SK-N-SH (cell line): Measurements from ENCODE around the gene GLS. TPM values are rescaled to one million over a fixed set of nuclear protein-coding genes. Genes with fewer than 3 reads are reported as not detected.

ENCODE experiments used
- CTCF ChIA-PET: fragments of 300-600, 350-600 bp; formaldehyde crosslinking; extraction: SDS; loops from one replicate; lab custom pipeline; 2021; lab: Yijun Ruan, JAX
- POLR2A ChIA-PET: fragments of 350-600 bp; sonication (Branson Sonifier 250); formaldehyde crosslinking; extraction: SDS; loops from one replicate; lab custom pipeline; 2020; ENCODE audit warnings: antibody characterized with exemption, inconsistent platforms; lab: Yijun Ruan, JAX
- DNase-seq: peaks from one replicate; pipeline ENCODE4 v3.0.0; 2012
- H2AFZ ChIP-seq: fragments of 200-600 bp; sonication (generic); 2 replicates; pipeline ENCODE4 v1.8.1; 2016; ENCODE audit warnings: antibody characterized with exemption, mild to moderate bottlenecking, low read depth
- H3F3A ChIP-seq: fragments of 200-600 bp; sonication (generic); replicated peaks from 2 replicates; pipeline ENCODE3; 2016; ENCODE audit warnings: antibody characterized with exemption, mild to moderate bottlenecking; ENCODE audit not compliant: insufficient read depth
- H3K27ac ChIP-seq, 2 experiments: fragments of 200-500 bp in 1 of 2; fragments of 200-600 bp in 1 of 2; sonication (Bioruptor generic) in 1 of 2; sonication (generic), shearing (Covaris generic) in 1 of 2; 2 replicates each; pipeline versions ENCODE4 v1.5.1 to v1.6.1; 2014 to 2016; ENCODE audit warnings: low read depth in 2 of 2, inconsistent platforms in 1 of 2, low read length in 1 of 2, mild to moderate bottlenecking in 1 of 2, mixed read lengths in 1 of 2
- H3K27me3 ChIP-seq: fragments of 200-600 bp; sonication (generic), shearing (Covaris generic); 2 replicates; pipeline ENCODE4 v1.6.1; 2016; ENCODE audit warnings: mixed run types; ENCODE audit not compliant: insufficient read depth
- H3K36me3 ChIP-seq, 2 experiments: fragments of 200-500 bp in 1 of 2; fragments of 200-600 bp in 1 of 2; sonication (Bioruptor generic) in 1 of 2; sonication (generic) in 1 of 2; replicated peaks in 1 of 2; 2 replicates each; pipeline versions ENCODE3 to v1.5.1; 2014 to 2016; ENCODE audit warnings: low read length in 1 of 2, mild to moderate bottlenecking in 1 of 2; ENCODE audit not compliant: insufficient read depth in 2 of 2, control insufficient read depth in 1 of 2
- H3K4me1 ChIP-seq, 2 experiments: fragments of 200-500 bp in 1 of 2; fragments of 200-600 bp in 1 of 2; sonication (Bioruptor generic) in 1 of 2; sonication (generic), shearing (Covaris generic) in 1 of 2; 2 replicates each; pipeline versions ENCODE4 v1.5.1 to v1.6.1; 2014 to 2016; ENCODE audit warnings: low read depth in 1 of 2, low read length in 1 of 2, mixed run types in 1 of 2; ENCODE audit not compliant: insufficient read depth in 2 of 2, control insufficient read depth in 1 of 2
- H3K4me2 ChIP-seq: fragments of 200-600 bp; sonication (generic), shearing (Covaris generic); 2 replicates; pipeline ENCODE4 v1.6.1; 2017; ENCODE audit warnings: mixed run types
- H3K4me3 ChIP-seq, 2 experiments: fragments of 200-500 bp in 1 of 2; fragments of 200-600 bp in 1 of 2; sonication (Bioruptor generic) in 1 of 2; sonication (generic), shearing (Covaris generic) in 1 of 2; 2 replicates each; pipeline versions ENCODE4 v1.5.1 to v1.8.1; 2014 to 2016; ENCODE audit warnings: low read depth in 2 of 2, inconsistent platforms in 1 of 2, low read length in 1 of 2, mild to moderate bottlenecking in 1 of 2, mixed read lengths in 1 of 2, moderate library complexity in 1 of 2
- H3K79me2 ChIP-seq: fragments of 200-600 bp; sonication (generic); 2 replicates; pipeline ENCODE4 v1.8.1; 2017; ENCODE audit warnings: mild to moderate bottlenecking; ENCODE audit not compliant: insufficient read depth
- H3K9ac ChIP-seq: fragments of 200-600 bp; sonication (generic); 2 replicates; pipeline ENCODE4 v1.6.1; 2017; ENCODE audit warnings: mixed run types
- H3K9me2 ChIP-seq: fragments of 200-600 bp; sonication (generic); 2 replicates; pipeline ENCODE4 v1.6.1; 2017; ENCODE audit warnings: mixed run types
- H3K9me3 ChIP-seq: fragments of 200-600 bp; sonication (generic); 2 replicates; pipeline ENCODE4 v1.6.1; 2017; ENCODE audit warnings: mixed run types, mild to moderate bottlenecking, moderate library complexity
- H4K20me1 ChIP-seq: fragments of 200-600 bp; sonication (generic); 2 replicates; pipeline ENCODE4 v1.6.1; 2017; ENCODE audit warnings: mild to moderate bottlenecking, mixed run types; ENCODE audit not compliant: insufficient read depth
- CHD2 ChIP-seq: fragments of 150-350 bp; IDR thresholded peaks from 2 replicates; pipeline ENCODE4 v1.6.1; 2018; ENCODE audit warnings: low read length; ENCODE audit not compliant: partially characterized antibody
- FOSL2 ChIP-seq: IDR thresholded peaks from 2 replicates; pipeline ENCODE4 v1.4.0; 2012; ENCODE audit warnings: low read depth, mild to moderate bottlenecking, moderate library complexity, borderline replicate concordance
- GABPA ChIP-seq: IDR thresholded peaks from 2 replicates; pipeline ENCODE4 v1.4.0; 2012; ENCODE audit warnings: low read depth, mild to moderate bottlenecking
- GATA2 ChIP-seq: sonication (generic); formaldehyde crosslinking; IDR thresholded peaks from 2 replicates; pipeline ENCODE4 v1.5.0; 2020; ENCODE audit warnings: mild to moderate bottlenecking, missing genetic modification reagents
- JUND ChIP-seq: IDR thresholded peaks from 2 replicates; pipeline ENCODE4 v1.4.0; 2012
- MXI1 ChIP-seq: IDR thresholded peaks from 2 replicates; pipeline ENCODE4 v1.6.1; 2012; ENCODE audit warnings: mild to moderate bottlenecking, low read depth, low read length, improper control_type of control experiment
- NFIC ChIP-seq: IDR thresholded peaks from 2 replicates; pipeline ENCODE4 v1.4.0; 2012; ENCODE audit warnings: borderline replicate concordance
- RAD21 ChIP-seq: IDR thresholded peaks from 2 replicates; pipeline ENCODE4 v1.6.1; 2012; ENCODE audit warnings: mild to moderate bottlenecking, low read length
- RCOR1 ChIP-seq: fragments of 150-350 bp; IDR thresholded peaks from 2 replicates; pipeline ENCODE4 v1.6.1; 2017; ENCODE audit warnings: antibody characterized with exemption, low read length
- RFX5 ChIP-seq: IDR thresholded peaks from 2 replicates; pipeline ENCODE4 v1.6.1; 2012; ENCODE audit warnings: mild to moderate bottlenecking, improper control_type of control experiment, low read length
- RXRA ChIP-seq: IDR thresholded peaks from 2 replicates; pipeline ENCODE4 v1.4.0; 2012; ENCODE audit warnings: low read depth, mild to moderate bottlenecking, borderline replicate concordance
- SMC3 ChIP-seq: IDR thresholded peaks from 2 replicates; pipeline ENCODE4 v1.6.1; 2012; ENCODE audit warnings: low read depth, low read length, improper control_type of control experiment
- TAF1 ChIP-seq: IDR thresholded peaks from 2 replicates; pipeline ENCODE4 v1.6.1; 2012; ENCODE audit warnings: low read depth, mild to moderate bottlenecking, low read length, moderate library complexity, borderline replicate concordance
- TCF12 ChIP-seq: IDR thresholded peaks from 2 replicates; pipeline ENCODE4 v1.4.0; 2012
- TEAD4 ChIP-seq: IDR thresholded peaks from 2 replicates; pipeline ENCODE4 v1.4.0; 2012; ENCODE audit warnings: mild to moderate bottlenecking, borderline replicate concordance; ENCODE audit not compliant: insufficient read depth
- YY1 ChIP-seq: IDR thresholded peaks from 2 replicates; pipeline ENCODE4 v1.4.0; 2012; ENCODE audit warnings: low read depth, mild to moderate bottlenecking
- WGBS: methylation state at CpG from one replicate; pipeline ENCODE4 v1.1.6; 2017; ENCODE audit warnings: low lambda C conversion rate; 5-methylcytosine and 5-hydroxymethylcytosine counted together
- polyA plus RNA-seq, 3 experiments: library from polyadenylated mRNA; depleted of rRNA; stranded (reverse); fragments of >200 nt; gene quantifications; 2 replicates each; pipeline ENCODE4 v1.2.3, GENCODE V29; 2012
- TF ChIP-seq, protein P1 (sequence below): IDR thresholded peaks from 2 replicates; pipeline ENCODE4 v1.6.1; 2012; ENCODE audit warnings: mild to moderate bottlenecking, low read depth, low read length, moderate library complexity
- TF ChIP-seq, protein P2 (sequence below): IDR thresholded peaks from 2 replicates; pipeline ENCODE4; 2012

GLS gene
- polyA plus RNA-seq, 1 of the 3 experiments (the other 2 are of a cell fraction) = 37.2 TPM

DNA sequence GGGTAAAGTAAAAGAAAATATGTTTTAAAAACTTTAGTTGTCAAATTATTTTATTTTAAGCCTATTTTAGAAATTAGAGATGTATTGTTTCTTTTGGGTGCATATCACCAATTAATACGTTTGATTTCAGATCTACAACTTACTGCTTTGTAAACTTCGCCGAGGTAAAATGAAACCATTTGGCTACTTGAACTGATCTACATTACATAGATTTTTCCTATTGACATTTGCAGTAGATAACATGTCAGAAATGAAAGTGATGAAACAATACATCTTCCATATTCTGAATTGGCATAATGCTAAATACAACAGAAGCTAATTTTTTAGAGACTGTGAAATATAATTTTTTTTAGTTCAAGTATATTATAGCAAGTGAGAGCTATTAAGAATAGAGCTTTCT is 39.5 kb downstream of the GLS start:
- Histone ChIP-seq H3K4me2 (no peak overlapping the region), H3K27ac (no peak overlapping the region), H3F3A (peaks cover 62% of the 10 kb centered on the region), H3K9me2 (no peaks in the 10 kb centered on the region), H3K9ac (no peak overlapping the region), H3K79me2 (peaks cover 62% of the 10 kb centered on the region), H4K20me1 (no peaks in the 10 kb centered on the region), H3K9me3 (no peaks in the 10 kb centered on the region), H3K4me1 (peaks cover 0 to 8% of the 10 kb centered on the region in 2 experiments; a peak in 3 of 4 replicates), H3K4me3 (no peak overlapping the region), H3K36me3 (peaks cover 87 to 95% of the 10 kb centered on the region in 2 experiments), H3K27me3 (no peaks in the 10 kb centered on the region), H2AFZ (no peak overlapping the region)
- CTCF ChIA-PET = no interaction called here
- POLR2A ChIA-PET = no interaction called here
- TF ChIP-seq RAD21 = no peak
- no peak for TF ChIP-seq RCOR1
- TF ChIP-seq MXI1 = no peak
- TF ChIP-seq CHD2 = no peak
- TF ChIP-seq, protein P1, sequence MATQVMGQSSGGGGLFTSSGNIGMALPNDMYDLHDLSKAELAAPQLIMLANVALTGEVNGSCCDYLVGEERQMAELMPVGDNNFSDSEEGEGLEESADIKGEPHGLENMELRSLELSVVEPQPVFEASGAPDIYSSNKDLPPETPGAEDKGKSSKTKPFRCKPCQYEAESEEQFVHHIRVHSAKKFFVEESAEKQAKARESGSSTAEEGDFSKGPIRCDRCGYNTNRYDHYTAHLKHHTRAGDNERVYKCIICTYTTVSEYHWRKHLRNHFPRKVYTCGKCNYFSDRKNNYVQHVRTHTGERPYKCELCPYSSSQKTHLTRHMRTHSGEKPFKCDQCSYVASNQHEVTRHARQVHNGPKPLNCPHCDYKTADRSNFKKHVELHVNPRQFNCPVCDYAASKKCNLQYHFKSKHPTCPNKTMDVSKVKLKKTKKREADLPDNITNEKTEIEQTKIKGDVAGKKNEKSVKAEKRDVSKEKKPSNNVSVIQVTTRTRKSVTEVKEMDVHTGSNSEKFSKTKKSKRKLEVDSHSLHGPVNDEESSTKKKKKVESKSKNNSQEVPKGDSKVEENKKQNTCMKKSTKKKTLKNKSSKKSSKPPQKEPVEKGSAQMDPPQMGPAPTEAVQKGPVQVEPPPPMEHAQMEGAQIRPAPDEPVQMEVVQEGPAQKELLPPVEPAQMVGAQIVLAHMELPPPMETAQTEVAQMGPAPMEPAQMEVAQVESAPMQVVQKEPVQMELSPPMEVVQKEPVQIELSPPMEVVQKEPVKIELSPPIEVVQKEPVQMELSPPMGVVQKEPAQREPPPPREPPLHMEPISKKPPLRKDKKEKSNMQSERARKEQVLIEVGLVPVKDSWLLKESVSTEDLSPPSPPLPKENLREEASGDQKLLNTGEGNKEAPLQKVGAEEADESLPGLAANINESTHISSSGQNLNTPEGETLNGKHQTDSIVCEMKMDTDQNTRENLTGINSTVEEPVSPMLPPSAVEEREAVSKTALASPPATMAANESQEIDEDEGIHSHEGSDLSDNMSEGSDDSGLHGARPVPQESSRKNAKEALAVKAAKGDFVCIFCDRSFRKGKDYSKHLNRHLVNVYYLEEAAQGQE = no peak
- no peak for TF ChIP-seq GABPA
- TF ChIP-seq TCF12 = no peak
- no peak for TF ChIP-seq NFIC
- TF ChIP-seq, protein P2, sequence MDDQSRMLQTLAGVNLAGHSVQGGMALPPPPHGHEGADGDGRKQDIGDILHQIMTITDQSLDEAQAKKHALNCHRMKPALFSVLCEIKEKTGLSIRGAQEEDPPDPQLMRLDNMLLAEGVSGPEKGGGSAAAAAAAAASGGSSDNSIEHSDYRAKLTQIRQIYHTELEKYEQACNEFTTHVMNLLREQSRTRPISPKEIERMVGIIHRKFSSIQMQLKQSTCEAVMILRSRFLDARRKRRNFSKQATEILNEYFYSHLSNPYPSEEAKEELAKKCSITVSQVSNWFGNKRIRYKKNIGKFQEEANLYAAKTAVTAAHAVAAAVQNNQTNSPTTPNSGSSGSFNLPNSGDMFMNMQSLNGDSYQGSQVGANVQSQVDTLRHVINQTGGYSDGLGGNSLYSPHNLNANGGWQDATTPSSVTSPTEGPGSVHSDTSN = no peak
- no peak for TF ChIP-seq GATA2 (CRISPR knock-in tag)
- TF ChIP-seq JUND = no peak
- no peak for TF ChIP-seq RFX5
- TF ChIP-seq FOSL2 = no peak
- no peak for TF ChIP-seq RXRA
- TF ChIP-seq SMC3 = no peak
- TF ChIP-seq TEAD4 = no peak
- no peak for TF ChIP-seq YY1
- no peak for TF ChIP-seq TAF1
- 93% methylated on average over 3 of the region's 3 CpGs for WGBS
- DNase-seq = no peak
